ENCODE measurements around the gene RFNG.
"Not testable (repeated sequence)": the region's sequence is repeated elsewhere in the genome, so short reads cannot be mapped to it uniquely, and the experiment has no call there.

Gene RFNG

DNA sequence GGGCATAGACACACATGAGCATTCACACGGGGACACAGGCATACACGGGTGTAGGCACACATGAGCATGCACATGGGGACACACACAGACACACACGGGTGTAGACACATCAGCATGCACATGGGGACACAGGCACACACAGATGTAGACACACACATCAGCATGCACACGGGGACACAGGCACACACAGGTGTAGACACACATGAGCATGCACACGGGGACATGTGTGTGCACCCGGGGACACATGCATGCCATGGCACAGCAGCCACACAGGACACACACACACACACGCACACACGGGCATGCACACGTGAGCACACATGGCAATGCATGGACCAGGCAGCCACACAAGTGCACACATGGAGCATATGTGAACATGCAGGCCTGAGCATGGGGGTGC lies 9.0 kb downstream of the RFNG start:
- no peak for DNase-seq (ENCODE audit: low spot score)

DNA sequence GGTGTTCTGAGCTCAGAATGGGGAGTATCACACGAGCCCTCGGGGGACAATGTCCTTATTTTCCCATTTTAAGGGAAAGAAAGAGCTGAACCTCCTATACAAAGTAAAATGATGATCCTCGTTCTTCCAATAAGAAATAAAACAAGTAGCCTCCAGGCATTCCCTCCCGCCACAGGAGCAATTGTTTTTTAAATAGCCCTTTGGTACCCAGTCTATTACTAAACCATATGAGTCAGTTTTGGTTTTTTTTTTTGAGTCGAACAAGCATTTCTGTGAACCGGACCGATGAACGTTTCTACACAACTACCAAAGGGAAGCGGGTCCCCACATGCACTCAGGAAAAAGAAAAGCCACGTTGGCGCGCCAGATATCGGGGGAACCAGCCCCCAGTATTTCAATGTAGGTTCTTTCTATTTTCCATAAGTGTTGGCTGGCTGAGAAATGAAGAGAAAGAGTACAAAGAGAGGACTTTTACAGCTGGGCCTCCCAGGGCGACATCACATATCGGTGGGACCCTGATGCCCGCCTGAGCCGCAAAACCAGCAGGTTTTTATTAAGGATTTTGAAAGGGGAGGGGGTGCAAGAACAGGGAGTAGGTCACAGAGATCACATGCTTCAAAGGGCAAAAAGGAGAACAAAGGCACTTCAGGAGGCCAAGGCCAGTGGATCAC lies 10.3 kb downstream of the RFNG start:
- DNase-seq (ENCODE audit: low spot score), result no peak

DNA sequence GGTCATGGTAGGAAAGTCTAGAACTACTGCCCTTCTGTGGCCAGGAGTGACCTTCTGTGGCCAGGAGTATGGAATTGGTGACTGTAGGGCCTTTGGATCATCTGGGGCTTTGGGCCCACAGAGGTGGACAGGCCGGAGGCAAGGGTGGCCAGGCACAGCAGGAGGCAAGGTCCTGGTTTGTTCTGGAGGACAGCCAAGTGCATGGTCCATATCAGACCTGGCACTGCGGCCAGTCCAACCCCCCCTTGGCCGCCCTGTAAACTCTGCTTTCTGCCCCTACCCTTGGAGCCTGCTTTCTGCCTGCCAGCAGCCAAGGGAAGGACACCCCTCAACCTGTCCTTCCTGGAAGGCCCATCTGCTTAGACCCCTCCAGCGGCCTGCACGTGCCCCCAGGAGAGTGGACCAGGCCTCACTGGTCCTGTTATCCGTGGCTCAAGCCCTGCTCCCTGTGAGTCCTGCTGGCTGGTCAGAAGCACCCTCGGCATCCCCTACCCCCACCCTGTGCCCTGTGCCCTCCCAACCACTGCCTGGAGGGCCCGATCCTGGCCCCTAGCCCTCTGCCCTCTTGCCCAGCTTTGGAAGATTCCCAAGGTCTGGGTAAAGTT lies 11.8 kb downstream of the RFNG start:
- no peak for DNase-seq (ENCODE audit: low spot score)

DNA sequence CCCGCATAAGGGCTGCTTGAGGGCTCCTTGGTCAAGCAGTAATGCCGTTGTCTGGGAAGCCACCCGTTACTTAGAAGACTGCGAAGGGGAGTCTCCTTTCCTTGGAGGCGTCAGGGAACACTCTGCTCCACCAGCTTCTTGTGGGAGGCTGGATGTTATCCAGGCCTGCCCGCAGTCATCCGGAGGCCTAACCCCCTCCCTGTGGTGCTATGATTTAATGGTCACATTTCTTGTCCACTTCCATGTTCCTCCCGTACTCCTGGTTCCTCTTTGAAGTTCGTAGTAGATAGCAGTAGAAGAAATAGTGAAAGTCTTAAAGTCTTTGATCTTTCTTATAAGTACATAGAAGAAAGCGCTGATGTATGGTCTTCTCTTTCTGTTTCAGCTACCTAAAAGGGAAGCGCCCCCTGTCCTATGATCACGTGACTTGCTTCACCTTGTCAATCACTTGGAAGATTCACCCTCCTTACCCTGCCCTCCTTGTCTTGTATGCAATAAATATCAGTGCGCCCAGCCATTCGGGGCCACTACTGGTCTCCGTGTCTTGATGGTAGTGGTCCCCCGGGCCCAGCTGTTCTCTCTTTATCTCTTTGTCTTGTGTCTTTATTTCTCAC lies 12.7 kb downstream of the RFNG start:
- not testable (repeated sequence) for DNase-seq (ENCODE audit: low spot score)

DNA sequence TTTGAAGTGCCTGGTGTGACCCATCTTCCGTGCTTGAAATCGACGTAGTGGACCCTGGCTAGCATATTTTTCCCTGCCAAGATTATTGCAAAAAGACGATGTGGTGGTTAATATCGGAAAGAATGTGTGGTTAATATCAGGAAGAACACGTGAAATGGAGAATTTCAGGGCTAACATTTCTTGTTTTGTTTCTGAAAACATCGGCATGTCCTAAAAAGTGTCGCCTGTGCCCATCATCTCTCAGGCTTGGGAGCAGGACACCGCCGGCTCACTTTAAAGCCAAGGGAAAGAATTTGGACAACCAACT lies 13.8 kb downstream of the RFNG start:
- no peak for DNase-seq (ENCODE audit: low spot score)

DNA sequence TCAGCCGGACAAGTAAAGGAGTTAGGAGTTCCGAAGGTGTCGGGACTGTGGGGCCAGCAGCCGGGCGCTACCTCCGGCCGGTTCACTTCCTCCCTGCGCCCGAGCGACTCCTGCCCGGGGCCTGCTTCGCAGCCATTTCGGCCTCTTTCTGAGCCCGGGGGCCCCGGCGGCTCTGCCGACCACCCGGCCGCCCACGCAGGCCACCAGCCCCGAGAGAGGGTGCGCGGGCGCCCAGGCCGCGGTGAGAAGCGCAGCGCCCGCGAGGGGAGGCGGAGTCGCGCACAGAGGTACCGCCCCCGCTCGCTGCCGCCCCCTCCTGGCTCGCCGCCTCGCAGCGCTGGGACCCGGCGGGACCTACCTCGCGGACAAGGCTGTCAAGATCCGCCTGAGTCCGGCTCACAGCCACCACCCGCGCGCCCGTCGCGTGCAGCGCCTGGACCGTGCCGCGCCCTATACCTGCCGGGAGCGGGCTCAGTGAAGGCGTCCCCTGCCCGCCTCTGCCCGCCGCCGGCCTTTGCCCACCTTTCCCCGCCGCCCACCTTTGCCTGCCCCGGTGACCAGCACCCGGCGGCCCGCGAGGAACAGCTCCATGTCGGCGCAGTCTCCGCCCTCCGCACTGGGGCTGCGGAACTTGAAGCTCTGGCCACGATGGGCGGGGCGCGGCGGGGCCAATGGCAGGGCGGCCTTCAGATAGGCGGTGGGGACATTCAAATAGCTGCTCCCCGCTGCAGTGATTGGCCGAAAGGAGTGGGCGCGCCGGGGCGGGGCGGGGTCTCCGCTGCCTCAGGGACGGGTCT lies 14.3 kb downstream of the RFNG start, which contains the start of gene DCXR:
TSS of gene DCXR (minus strand) at position 606 of the 797 bp plus-strand sequence. CDS start at position 591, 15 bp downstream.
- DNase-seq (ENCODE audit: low spot score), result peak; percentile 99

DNA sequence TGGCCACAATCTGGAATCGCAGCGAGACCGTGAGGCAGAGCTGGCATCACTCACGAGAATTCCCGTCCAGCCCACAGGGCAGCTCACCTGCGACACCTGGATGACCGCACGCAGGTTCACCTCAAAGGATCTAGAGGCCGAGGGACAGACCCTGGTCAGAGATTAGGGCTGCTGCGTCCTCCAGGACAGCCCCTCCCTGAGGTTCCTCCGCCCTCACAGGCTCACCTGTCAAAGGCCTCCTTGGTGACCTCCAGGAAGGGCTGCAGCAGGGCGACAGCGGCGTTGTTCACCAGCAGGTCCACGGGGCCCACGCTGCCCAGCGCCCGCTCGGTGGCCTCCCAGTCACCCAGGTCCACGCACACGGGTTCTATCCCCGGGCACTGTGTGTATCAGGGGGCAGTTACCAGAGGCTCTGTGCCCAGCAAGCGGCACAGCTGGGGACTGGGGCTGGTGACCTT lies 14.9 kb downstream of the RFNG start:
- DNase-seq (ENCODE audit: low spot score), result no peak

DNA sequence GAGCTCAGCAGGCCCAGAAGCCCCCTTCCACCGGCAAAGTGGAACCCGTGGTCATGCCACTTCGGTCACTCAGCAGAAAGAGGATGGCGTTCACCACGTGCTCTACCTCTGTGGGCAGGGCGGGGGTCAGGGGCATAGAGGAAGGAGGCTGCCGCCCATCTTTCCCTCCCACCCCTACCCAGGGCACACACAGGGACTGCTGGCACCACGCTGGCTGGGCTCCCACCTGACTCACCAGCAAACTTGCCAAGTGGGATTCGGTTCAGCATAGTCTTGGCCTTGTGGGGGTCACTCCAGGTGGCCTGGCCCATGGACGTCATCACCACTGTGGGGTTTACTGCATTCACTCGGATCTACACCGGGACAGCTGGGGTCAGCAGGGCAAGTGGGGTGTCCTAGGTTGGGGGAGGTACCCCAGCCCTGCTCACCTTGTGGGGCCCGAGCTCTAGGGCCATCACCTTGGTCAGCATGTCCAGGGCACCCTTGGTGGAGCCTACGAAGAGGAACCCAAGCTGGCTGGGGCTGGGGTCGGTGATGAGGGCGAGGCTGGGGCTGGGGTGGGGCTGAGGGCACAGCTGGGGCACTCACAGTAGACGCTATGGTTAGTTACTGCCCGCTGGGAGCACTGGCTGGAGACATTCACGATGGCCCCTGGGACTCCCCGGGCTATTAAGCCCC lies 15.5 kb downstream of the RFNG start:
- DNase-seq (ENCODE audit: low spot score), result no peak

DNA sequence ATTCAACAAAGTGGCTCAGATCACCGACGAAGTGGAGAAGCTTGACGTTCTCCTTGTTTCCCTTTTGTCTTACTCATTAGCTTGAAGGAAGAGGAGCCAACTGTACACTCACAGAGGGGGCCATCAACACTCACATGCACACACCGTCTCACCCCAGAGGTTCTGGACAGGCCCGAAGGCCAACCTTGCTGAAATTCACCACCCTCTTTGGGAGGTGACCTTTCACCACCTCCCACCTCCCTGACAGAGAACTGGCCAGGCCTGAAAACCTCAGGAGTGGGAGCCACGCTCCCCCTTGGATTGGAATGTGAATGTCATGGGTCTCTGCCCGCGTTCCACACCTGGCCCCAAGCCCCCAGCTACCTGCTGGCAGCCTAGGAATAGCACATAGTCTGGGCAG lies 16.1 kb downstream of the RFNG start:
- DNase-seq (ENCODE audit: low spot score), result no peak

DNA sequence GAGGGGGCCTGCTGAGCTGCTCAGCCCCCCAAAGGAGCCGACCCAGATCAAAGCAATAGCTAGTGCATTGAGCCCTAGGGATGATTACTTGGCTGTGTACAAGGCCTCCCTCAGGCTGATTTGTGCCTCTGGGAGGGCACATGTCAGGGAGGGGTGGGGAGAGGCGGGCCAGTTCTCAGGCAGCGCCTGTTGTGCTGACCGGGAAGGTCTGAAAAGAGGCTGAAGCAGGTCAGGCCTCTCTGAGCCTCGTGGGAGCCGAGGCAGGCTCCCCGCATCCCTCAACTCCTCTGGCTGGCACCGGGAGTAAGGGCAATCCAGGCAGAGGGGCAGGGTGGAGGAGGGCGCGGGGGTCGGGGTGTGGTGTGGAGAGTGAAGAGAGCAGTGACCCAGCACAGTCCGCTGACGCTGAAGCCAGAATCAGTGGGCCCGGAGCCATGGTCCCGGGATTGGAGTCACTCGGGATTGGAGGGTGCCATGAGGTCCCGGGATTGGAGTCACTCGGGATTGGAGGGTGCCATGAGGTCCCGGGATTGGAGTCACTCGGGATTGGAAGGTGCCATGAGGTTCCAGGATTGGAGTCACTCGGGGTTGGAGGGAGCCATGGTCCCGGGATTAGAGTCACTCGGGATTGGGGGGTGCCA lies 17.1 kb downstream of the RFNG start:
- DNase-seq (ENCODE audit: low spot score), result no peak

DNA sequence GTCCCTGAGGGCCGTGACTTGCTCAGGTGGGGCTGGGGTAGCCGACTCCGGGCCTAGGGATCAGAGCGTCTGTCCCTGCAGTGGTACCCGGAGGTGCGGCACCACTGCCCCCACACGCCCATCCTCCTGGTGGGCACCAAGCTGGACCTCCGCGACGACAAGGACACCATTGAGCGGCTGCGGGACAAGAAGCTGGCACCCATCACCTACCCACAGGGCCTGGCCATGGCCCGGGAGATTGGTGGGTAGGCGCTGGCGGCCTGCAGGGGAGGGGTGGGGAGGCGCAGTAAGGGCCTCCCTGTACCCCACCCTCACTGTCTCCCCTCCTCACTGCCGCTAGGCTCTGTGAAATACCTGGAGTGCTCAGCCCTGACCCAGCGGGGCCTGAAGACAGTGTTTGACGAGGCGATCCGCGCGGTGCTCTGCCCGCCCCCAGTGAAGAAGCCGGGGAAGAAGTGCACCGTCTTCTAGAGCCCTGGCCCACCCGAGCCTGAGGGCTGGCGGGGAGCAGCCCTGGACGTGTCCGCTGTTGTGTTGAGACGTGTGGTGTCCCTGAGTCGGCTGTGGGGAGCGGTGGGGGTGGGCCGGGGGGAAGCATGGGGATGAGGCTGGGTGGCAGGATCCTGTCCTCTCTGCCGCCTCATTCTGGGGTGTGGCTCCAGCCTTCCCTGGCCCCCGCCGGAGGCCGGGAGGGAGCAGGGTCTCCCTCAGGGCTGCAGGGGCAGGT lies 18.1 kb downstream of the RFNG start:
- no peak for DNase-seq (ENCODE audit: low spot score)

DNA sequence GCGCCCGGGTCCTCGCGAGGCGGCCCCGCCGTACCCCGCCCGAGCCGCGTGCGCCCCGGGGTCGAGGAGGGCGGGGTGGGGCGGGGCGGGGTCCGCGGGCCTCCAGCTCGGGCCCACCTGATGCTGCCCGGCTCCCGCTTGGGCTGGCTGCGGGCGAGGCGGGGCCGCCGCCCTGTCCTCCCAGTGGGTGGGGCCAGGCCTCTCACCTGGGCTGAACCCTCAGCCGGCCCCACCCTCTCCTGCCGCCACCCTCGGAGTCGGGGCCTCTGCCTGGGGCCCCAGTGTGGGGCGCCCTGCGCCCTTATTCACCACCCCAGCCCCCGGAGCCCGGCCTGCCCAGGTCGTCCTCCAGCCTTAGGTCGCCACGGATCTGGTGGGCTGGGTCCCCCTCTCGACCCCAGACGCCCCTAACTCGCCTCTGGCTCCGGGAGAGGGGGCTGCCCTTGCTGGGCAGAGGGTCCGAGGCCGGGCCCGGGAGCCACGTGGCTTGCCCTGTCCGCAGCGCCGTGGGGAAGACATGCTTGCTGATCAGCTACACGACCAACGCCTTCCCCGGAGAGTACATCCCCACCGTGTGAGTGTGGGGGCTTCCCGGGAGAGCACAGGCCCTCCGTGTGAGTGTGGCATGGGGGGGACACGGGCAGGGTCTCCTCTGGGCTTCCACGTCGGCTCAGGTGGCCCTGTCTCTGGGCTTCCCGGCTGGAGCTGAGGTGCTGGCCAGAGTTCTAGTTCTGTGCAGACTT lies 19.6 kb downstream of the RFNG start:
- DNase-seq (ENCODE audit: low spot score), result peak; percentile 24

DNA sequence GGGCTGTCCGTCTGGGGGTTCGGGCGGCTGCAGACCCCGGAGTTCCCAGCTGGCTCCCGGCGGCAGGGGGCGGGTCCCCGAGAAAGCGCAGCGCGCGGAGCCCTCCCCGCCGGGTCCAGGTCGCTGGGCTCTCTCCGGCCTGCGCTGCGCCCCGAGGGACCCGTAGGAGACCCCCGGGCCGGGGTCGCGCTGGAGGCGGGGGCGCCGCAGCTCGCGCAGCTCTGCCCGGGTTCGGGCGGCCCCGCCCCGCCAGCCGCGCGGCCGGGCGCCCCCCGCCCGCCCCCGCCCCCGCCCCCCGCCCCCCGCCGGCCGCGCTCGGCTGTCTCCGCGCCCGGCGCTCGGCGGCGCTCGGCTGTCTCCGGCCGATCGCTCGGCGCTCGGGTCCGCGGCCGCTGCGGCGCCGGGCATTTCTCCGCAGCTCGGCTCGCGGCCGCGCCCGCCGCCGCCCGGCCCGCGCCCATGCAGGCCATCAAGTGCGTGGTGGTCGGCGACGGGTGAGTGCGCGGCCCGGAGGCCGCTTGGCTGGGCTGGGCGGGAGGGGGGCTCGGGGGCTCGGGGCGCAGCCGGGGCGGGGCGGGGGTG lies 20.2 kb downstream of the RFNG start, which contains the start of gene RAC3:
TSS of gene RAC3 (plus strand) at position 376 of the 582 bp plus-strand sequence. CDS start at position 460, 84 bp downstream.
- peak; percentile 72 for DNase-seq (ENCODE audit: low spot score)

DNA sequence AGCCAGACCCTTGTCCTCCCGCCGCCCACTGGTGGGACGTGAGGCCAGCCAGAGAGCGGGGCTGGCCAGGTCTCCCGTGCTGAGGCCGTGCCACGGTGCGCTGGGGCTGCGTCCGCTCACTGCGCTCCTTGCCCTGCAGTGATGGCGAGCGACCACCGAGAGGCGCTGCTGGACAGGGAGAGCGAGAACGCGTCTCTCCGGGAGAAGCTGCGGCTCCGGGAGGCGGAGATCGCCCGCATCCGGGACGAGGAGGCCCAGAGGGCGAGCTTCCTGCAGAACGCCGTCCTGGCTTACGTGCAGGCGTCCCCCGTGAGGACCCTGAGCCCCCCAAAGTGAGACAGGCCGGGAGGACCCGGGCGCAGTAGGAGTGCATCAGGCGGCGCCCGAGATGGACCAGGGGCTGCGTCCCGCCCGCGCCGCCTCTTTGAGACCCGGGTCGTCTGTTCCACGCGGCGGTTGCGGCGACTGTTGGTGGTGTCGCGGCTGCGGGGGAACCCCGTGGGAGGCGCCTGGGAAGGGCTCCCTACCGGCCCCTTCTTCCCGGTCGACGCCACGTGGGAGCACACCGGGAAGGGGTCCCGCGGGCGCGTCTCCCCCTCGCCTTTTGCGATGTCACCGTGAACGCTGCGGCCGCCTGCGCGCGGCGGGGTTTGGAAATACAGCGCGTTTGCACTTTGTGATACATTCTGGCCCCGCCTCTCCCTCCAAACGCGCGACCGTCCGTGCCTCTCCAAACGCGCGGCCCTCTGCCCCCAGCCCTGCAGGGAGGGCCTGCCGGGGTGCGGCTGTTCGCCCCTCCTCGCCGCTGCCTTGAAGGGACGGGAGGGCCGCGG lies 20.9 kb downstream of the RFNG start:
- peak; percentile 90 for DNase-seq (ENCODE audit: low spot score)

DNA sequence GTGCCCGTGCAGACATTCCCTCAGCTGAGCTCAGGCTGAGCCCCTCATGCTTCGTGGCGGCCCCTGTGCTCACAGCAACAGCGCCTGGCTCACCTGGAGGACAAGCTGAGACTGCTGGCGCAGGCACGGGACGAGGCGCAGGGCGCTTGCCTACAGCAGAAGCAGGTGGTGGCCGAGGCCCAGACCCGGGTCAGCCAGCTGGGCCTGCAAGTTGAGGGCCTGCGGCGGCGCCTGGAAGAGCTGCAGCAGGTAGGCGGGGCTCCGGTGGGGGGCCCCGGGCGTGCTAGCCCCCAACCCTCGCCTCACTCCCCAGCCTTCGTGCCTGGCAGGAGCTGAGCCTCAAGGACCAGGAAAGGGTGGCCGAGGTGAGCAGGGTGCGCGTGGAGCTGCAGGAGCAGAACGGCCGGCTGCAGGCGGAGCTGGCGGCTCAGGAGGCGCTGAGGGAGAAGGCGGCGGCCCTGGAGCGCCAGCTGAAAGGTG lies 21.6 kb downstream of the RFNG start:
- no peak for DNase-seq (ENCODE audit: low spot score)

DNA sequence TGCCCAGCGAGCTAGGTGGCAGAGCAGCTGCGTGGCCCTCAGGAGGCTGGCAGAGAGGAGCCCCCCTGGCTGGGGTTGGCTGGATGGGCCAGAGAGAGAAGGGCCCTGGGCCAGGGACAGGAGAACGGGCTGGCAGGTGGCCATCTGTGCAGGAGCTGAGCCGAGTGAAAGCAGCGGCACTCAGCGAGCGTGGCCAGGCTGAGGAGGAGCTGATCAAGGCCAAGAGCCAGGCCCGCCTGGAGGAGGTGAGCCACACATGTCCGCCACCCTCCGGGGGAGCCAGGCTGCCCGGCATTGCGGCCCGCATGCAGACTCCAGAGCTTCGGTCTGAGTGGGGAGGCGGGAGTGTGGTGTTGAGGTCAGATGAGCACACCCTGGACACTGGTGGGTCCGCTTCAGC lies 22.2 kb downstream of the RFNG start:
- DNase-seq (ENCODE audit: low spot score), result no peak

DNA sequence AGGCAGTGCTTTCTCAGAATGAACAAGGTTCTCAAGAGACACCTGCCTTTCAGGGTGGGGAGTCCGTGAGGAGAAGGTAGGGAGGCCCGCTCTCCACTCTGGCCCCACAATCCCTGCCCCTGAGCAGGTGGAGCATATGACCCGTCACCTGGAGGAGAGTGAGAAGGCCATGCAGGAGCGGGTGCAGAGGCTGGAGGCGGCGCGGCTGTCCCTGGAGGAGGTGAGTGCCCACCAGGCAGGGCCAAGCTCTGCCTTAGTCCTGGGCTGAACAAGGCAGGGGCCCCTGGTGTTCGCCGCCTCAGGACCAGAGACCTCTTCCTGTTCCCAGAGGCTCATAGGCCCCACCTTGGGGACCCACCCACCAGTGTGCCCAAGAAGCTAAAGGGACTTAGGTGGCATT lies 22.6 kb downstream of the RFNG start:
- DNase-seq (ENCODE audit: low spot score), result no peak

DNA sequence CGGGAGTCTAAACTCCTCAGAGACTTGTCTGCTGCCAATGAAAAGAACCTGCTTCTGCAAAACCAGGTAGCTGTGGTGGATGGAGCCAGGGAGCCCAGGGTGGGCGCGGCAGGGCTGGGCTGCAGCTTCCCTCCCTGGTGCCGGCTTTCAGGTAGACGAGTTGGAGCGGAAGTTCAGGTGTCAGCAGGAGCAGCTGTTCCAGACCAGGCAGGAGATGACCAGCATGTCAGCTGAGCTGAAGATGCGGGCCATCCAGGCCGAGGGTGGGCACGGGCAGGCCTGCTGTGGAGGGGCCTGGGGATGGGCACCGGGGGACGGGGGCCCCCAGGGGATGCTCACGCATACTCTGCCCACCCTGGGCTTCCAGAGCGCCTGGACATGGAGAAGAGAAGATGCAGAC lies 23.4 kb downstream of the RFNG start:
- no peak for DNase-seq (ENCODE audit: low spot score)
